Subcutaneous preadipocyte (primary cell): ENCODE measurements around the gene ITSN2. TPM values are rescaled to one million over a fixed set of nuclear protein-coding genes. Genes with fewer than 3 reads are reported as not detected.

Experiments
- small RNA-seq: library from RNA; depleted of rRNA; stranded (forward); fragments of <200 nt; gene quantifications from one replicate; pipeline ENCODE3, GENCODE V24; 2012
- total RNA-seq: library from RNA; depleted of rRNA; stranded (reverse); fragments of >200 nt; gene quantifications from 2 replicates; pipeline ENCODE4 v1.2.3, GENCODE V29; 2012

ITSN2 gene
- total RNA-seq, result 18.4 and 23.3 TPM in 2 replicates

DNA sequence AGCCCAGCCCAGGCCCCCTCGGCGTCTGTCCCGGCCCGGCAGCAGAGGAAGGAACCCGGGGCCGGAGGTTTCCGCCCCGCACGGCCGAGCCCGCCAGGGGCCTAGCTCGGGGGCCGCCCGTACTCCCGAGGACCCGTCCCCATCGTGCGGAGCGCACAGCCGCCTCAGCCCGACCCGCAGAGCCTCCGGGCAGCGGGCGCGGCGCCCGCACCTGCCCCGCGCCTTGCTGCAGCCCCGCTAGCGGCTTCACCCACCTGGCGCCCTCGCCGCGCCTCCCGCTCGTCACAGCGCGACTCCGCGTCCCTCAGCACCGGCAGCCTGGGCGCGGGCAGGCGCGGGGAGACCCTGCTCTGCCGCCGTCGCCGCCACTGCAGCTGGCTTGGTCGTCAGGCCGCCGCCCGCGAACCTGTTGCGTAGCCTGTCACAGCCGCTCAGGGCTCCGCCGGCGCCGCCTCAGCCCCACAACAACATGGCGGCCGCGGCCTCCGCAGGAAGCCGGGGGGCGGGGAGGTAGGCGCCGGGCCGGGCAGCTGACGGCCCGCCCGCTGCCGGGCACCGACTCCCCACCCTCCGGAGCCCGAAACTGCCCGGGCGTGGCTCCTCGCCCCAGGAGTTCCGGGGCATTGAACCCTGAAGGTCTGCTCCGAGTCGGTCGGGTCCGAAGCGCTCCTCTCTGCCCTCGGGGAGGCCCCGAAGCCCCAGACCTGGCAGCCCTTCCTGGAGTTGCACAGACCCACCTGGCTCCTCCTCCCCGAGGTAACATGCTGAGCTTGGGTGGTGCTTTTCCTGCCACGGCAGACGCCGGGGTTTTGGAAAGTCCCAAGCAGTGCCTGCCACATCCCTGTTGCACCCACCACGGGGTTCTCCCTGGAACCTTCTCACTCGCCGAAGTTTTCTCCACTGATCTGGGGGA, at the start of gene ITSN2:
Gene ITSN2, minus strand, starts transcription at position 487 of the 913 bp plus-strand sequence. CDS start 32,454 bp downstream, outside the sequence.

DNA sequence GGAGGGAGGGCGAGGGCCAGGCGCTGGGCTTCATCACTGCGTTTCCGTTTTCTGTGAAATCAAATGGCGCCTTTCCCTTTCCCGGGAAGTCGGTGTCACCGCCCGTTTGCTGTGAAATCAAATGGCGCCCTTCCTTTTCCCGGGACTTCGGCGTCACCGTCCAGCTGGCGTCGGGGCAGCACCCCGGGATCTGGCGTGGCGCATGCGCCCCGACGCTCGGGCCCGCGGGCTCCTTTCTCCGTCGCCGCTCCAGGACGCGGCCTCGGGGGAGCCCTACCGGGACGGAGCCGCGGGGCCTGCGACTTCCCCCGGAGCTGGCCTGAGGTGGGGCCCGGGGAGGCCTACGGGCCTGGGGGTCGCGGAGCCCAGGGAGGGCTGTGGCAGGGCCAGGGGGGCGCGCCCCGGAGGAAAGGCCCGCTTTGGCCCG, 185.5 kb downstream of the ITSN2 start, which contains the start of gene FAM228A:
Gene FAM228A, plus strand, starts transcription at position 203 of the 427 bp plus-strand sequence. CDS start 428 bp downstream, outside the sequence.

Small RNAs within 50 kb of the gene (small RNA-seq; reads per million reads assigned to genes)
- not detected for gene HMGN2P20
- gene RF00602, result not detected

Other genes with a start within 250 kb of the ITSN2 start
- gene PFN4, start 237.2 kb downstream of the ITSN2 start, total RNA-seq, result 0.78 TPM in 1 of 2 replicates, not detected in the other
- 3.9 and 5.1 TPM in 2 replicates for gene FAM228B, start 237.1 kb downstream of the ITSN2 start, total RNA-seq
- 0.98 TPM in 1 of 2 replicates, not detected in the other for gene FAM228A, start 185.5 kb downstream of the ITSN2 start, total RNA-seq
- 12.9 and 13.5 TPM in 2 replicates for gene NCOA1, start 130.7 kb upstream of the ITSN2 start, total RNA-seq